GM23338 (cell line): ENCODE measurements around the gene PPP1R2. TPM values are rescaled to one million over a fixed set of nuclear protein-coding genes. Genes with fewer than 3 reads are reported as not detected.

Experiments
- ATAC-seq: fragments of 200-7000 bp; cut with Tn5 transposase; 3 replicates; pipeline ENCODE4 v1.9.1; 2020
- DNase-seq: peaks from one replicate; pipeline ENCODE4 v3.0.0-alpha.2; 2015; ENCODE audit warnings: low spot score
- H2AFZ ChIP-seq: fragments of 200-600 bp; sonication (generic); 2 replicates; pipeline ENCODE4 v1.8.0; 2016; ENCODE audit warnings: antibody characterized with exemption, mild to moderate bottlenecking, moderate library complexity
- H3F3A ChIP-seq: fragments of 200-600 bp; sonication (generic); replicated peaks from 2 replicates; pipeline ENCODE4 v1.8.0; 2017; ENCODE audit warnings: antibody characterized with exemption, mixed run types, low read depth
- H3K27ac ChIP-seq: fragments of 200-600 bp; sonication (generic); 2 replicates; pipeline ENCODE4 v1.6.1; 2016; ENCODE audit warnings: low read depth
- H3K27me3 ChIP-seq: fragments of 200-600 bp; sonication (generic); 2 replicates; pipeline ENCODE4 v1.8.0; 2016; ENCODE audit warnings: mild to moderate bottlenecking, mixed run types, moderate library complexity; ENCODE audit not compliant: insufficient read depth
- H3K36me3 ChIP-seq: fragments of 200-600 bp; sonication (generic); 2 replicates; pipeline ENCODE4 v1.8.0; 2016; ENCODE audit warnings: mild to moderate bottlenecking; ENCODE audit not compliant: insufficient read depth
- H3K4me1 ChIP-seq: fragments of 200-600 bp; sonication (generic); 2 replicates; pipeline ENCODE4 v1.8.0; 2016; ENCODE audit warnings: mild to moderate bottlenecking, moderate library complexity; ENCODE audit not compliant: insufficient read depth
- H3K4me2 ChIP-seq: fragments of 200-600 bp; sonication (generic); 2 replicates; pipeline ENCODE4 v1.7.1; 2017; ENCODE audit warnings: mixed run types
- H3K4me3 ChIP-seq: fragments of 200-600 bp; sonication (generic); 2 replicates; pipeline ENCODE4 v1.6.1; 2016; ENCODE audit warnings: mixed run types
- H3K79me2 ChIP-seq: fragments of 200-600 bp; sonication (generic); replicated peaks from 2 replicates; pipeline ENCODE4 v1.8.0; 2017; ENCODE audit warnings: mild to moderate bottlenecking; ENCODE audit not compliant: insufficient read depth
- H3K9me2 ChIP-seq: fragments of 200-600 bp; sonication (generic); 2 replicates; pipeline ENCODE4 v1.8.0; 2017; ENCODE audit not compliant: insufficient read depth
- H4K20me1 ChIP-seq: fragments of 200-600 bp; sonication (generic); replicated peaks from 2 replicates; pipeline ENCODE4 v1.8.0; 2017; ENCODE audit warnings: mild to moderate bottlenecking; ENCODE audit not compliant: insufficient read depth
- H3K27ac Mint-ChIP-seq: 2 replicates; pipeline ENCODE4 v1.8.0; 2020; ENCODE audit warnings: inconsistent platforms, mild to moderate bottlenecking, moderate library complexity, mixed read lengths
- H3K27me3 Mint-ChIP-seq: 3 replicates; pipeline ENCODE4 v1.8.0; 2022; ENCODE audit warnings: low read depth, mild to moderate bottlenecking, moderate library complexity, mixed read lengths, inconsistent platforms; ENCODE audit not compliant: insufficient read depth, poor library complexity
- H3K36me3 Mint-ChIP-seq: 3 replicates; pipeline ENCODE4 v1.8.0; 2021; ENCODE audit warnings: low read depth, mild to moderate bottlenecking, inconsistent platforms, moderate library complexity, mixed read lengths
- H3K4me1 Mint-ChIP-seq: 3 replicates; pipeline ENCODE4 v1.8.0; 2020; ENCODE audit warnings: mild to moderate bottlenecking, inconsistent platforms, mixed read lengths
- H3K4me3 Mint-ChIP-seq: 3 replicates; pipeline ENCODE4 v1.8.0; 2021; ENCODE audit warnings: moderate library complexity, mild to moderate bottlenecking, inconsistent platforms, mixed read lengths
- H3K9me3 Mint-ChIP-seq: 3 replicates; pipeline ENCODE4 v1.8.0; 2020; ENCODE audit warnings: moderate library complexity, mild to moderate bottlenecking, inconsistent platforms, mixed read lengths
- CREB1 ChIP-seq: fragments of 250-450 bp; sonication (Bioruptor Pico); IDR thresholded peaks from 2 replicates; pipeline ENCODE4 v1.5.0; 2020; ENCODE audit warnings: low read depth, mild to moderate bottlenecking, moderate library complexity
- CTCF ChIP-seq, 2 experiments: fragments of 200-600 bp in 1 of 2; sonication (generic) in 1 of 2; conservative IDR thresholded peaks; 2 replicates each; pipeline versions ENCODE4 v1.5.1 to v1.6.1; 2016 to 2017; ENCODE audit warnings: antibody characterized with exemption in 2 of 2, low read depth in 2 of 2, mild to moderate bottlenecking in 2 of 2, moderate library complexity in 1 of 2
- ETS1 ChIP-seq: IDR thresholded peaks from 2 replicates; pipeline ENCODE4 v1.6.1; 2016; ENCODE audit warnings: antibody characterized with exemption
- EZH2 ChIP-seq: fragments of 200-600 bp; sonication (generic); IDR thresholded peaks from one replicate; pipeline ENCODE4 v1.8.0; 2017; ENCODE audit warnings: antibody characterized with exemption, mild to moderate bottlenecking, low read depth; ENCODE audit not compliant: unreplicated experiment
- EZH2phosphoT487 ChIP-seq: fragments of 200-600 bp; sonication (generic); IDR thresholded peaks from one replicate; pipeline ENCODE4 v1.8.1; 2018; ENCODE audit warnings: antibody characterized with exemption; ENCODE audit not compliant: unreplicated experiment
- JUNB ChIP-seq: IDR thresholded peaks from one replicate; pipeline ENCODE4 v1.6.1; 2016; ENCODE audit warnings: antibody characterized with exemption; ENCODE audit not compliant: unreplicated experiment
- NANOG ChIP-seq: IDR thresholded peaks from 2 replicates; pipeline ENCODE4 v1.6.1; 2016; ENCODE audit warnings: antibody characterized with exemption, borderline replicate concordance
- POLR2AphosphoS5 ChIP-seq: IDR thresholded peaks from 2 replicates; pipeline ENCODE4 v1.6.1; 2016; ENCODE audit warnings: antibody characterized with exemption, low read depth
- REST ChIP-seq: IDR thresholded peaks from one replicate; pipeline ENCODE4 v1.6.1; 2018; ENCODE audit warnings: antibody characterized with exemption; ENCODE audit not compliant: unreplicated experiment
- STAT1 ChIP-seq: IDR thresholded peaks from one replicate; pipeline ENCODE4 v1.6.1; 2016; ENCODE audit warnings: antibody characterized with exemption; ENCODE audit not compliant: unreplicated experiment
- ZNF114 ChIP-seq: fragments of 250-450 bp; sonication (Bioruptor Pico); IDR thresholded peaks from 2 replicates; pipeline ENCODE4 v1.5.0; 2020; ENCODE audit warnings: mild to moderate bottlenecking, moderate library complexity
- ZNF331 ChIP-seq: fragments of 250-450 bp; sonication (Bioruptor Pico); IDR thresholded peaks from 2 replicates; pipeline ENCODE4 v1.5.0; 2020; ENCODE audit warnings: low read depth, mild to moderate bottlenecking, moderate library complexity
- ZNF462 ChIP-seq: fragments of 250-450 bp; sonication (Bioruptor Pico); IDR thresholded peaks from 2 replicates; pipeline ENCODE4 v1.5.0; 2020; ENCODE audit warnings: mild to moderate bottlenecking, moderate library complexity
- polyA plus RNA-seq: library from polyadenylated mRNA; unstranded; fragments of >200 nt; fragmentation: Nextera tagmentation; extraction: Ambion mirVana; gene quantifications from 2 replicates; pipeline ENCODE4 v1.2.1, GENCODE V29; 2016
- total RNA-seq: library from RNA; depleted of rRNA; stranded (reverse); fragments of >200 nt; shearing (Covaris generic); gene quantifications from 2 replicates; pipeline ENCODE4 v1.2.3, GENCODE V29; 2014

Gene PPP1R2
- total and polyA plus RNA-seq, 2 experiments from 2014 or later, result 45.9 to 46.8 TPM

- Histone ChIP-seq H3K27ac (no peak overlapping the region), H3K4me1 (peaks cover 20% of the 10 kb centered on the region), H3F3A (no peaks in the 10 kb centered on the region), H3K4me3 (no peak overlapping the region), H3K79me2 (peaks cover 75% of the 10 kb centered on the region), H2AFZ (no peak overlapping the region), H3K9me2 (no peaks in the 10 kb centered on the region), H3K27me3 (peaks cover 18% of the 10 kb centered on the region), H4K20me1 (peaks cover 21% of the 10 kb centered on the region), H3K36me3 (no peaks in the 10 kb centered on the region), H3K4me2 (no peak overlapping the region)
- peaks cover 3% of the 10 kb centered on the region; the same call in 1 of the 3 replicates for H3K36me3 Mint-ChIP-seq
- no peak overlapping the region for H3K4me3 Mint-ChIP-seq
- peaks cover 3% of the 10 kb centered on the region for H3K27me3 Mint-ChIP-seq
- peaks cover 20% of the 10 kb centered on the region; the same call in 2 of the 3 replicates for H3K4me1 Mint-ChIP-seq
- ATAC-seq (no peak), DNase-seq (no peak)
- H3K9me3 Mint-ChIP-seq, result no peaks in the 10 kb centered on the region
- H3K27ac Mint-ChIP-seq, result no peak overlapping the region
- TF ChIP-seq REST, result no peak
- TF ChIP-seq CTCF (conservative IDR thresholded peaks at IDR 0.05; ENCODE audit: low read depth in 2 of 2), result no peak
- no peak for TF ChIP-seq ZNF114 (CRISPR knock-in tag)
- TF ChIP-seq ZNF331 (CRISPR knock-in tag), result no peak
- no peak for TF ChIP-seq JUNB
- TF ChIP-seq CREB1 (CRISPR knock-in tag), result no peak
- no peak for TF ChIP-seq EZH2
- TF ChIP-seq ETS1, result no peak
- no peak for TF ChIP-seq ZNF462 (CRISPR knock-in tag)
- TF ChIP-seq POLR2AphosphoS5, result no peak
- TF ChIP-seq EZH2phosphoT487, result no peak
- TF ChIP-seq STAT1, result no peak
- TF ChIP-seq NANOG, result no peak
Observed at GRCh38 chr3:195539479-195539878, 3.6 kb downstream of the PPP1R2 start.
